Measurements from ENCODE around the gene SMAD2. TPM values are rescaled to one million over a fixed set of nuclear protein-coding genes. Genes with fewer than 3 reads are reported as not detected.

The SMAD2 gene
- total and polyA plus RNA-seq, 2 of the 8 experiments (the other 6 are each of a cell fraction or from before 2014, with no cell fraction given) = 28.4 to 124 TPM

DNA sequence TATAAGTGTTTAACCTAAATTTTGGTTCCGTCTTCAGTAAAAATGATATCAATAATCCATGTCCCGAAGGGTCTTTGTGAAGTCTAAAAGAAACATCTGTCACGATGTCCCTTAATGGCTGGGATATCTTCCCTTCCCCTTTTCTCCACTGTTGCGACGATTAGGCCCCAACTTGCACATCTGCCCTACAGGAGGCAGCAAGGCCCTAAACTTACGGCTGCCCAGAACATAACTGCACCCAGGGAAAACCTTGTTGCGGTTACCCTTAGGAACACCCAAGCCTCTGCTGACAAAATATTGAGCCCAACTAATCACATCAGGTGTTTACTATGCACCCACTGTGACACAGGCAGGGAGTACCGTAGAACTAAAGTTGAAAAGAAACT, 1.3 kb upstream of the SMAD2 start (continued):
- TF ChIP-seq, protein P1, sequence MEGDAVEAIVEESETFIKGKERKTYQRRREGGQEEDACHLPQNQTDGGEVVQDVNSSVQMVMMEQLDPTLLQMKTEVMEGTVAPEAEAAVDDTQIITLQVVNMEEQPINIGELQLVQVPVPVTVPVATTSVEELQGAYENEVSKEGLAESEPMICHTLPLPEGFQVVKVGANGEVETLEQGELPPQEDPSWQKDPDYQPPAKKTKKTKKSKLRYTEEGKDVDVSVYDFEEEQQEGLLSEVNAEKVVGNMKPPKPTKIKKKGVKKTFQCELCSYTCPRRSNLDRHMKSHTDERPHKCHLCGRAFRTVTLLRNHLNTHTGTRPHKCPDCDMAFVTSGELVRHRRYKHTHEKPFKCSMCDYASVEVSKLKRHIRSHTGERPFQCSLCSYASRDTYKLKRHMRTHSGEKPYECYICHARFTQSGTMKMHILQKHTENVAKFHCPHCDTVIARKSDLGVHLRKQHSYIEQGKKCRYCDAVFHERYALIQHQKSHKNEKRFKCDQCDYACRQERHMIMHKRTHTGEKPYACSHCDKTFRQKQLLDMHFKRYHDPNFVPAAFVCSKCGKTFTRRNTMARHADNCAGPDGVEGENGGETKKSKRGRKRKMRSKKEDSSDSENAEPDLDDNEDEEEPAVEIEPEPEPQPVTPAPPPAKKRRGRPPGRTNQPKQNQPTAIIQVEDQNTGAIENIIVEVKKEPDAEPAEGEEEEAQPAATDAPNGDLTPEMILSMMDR (IDR thresholded peaks at IDR 0.05; ENCODE audit: control extremely low read depth in 1 of 3, insufficient read depth in 1 of 3, low read depth in 1 of 3, low read length in 3 of 3) = peak; percentile 53 to 62 (median 58)
- TF ChIP-seq JUND (IDR thresholded peaks at IDR 0.05; ENCODE audit: low read length) = no peak
